OCI-LY3 (cell line): ENCODE data around the gene ZFPL1.

Experiments used
- H2AFZ ChIP-seq: fragments of 200-600, 300-600 bp; shearing (Covaris generic); 2 replicates; pipeline ENCODE4 v1.6.0; 2014; ENCODE audit warnings: antibody characterized with exemption, low read depth, low read length
- H3K27ac ChIP-seq: fragments of 200-600, 300-600 bp; sonication (generic); 2 replicates; pipeline ENCODE4 v1.5.1; 2014; ENCODE audit warnings: mild to moderate bottlenecking, low read length, moderate library complexity, mixed read lengths
- H3K27me3 ChIP-seq: fragments of 200-600, 300-600 bp; sonication (generic); 2 replicates; pipeline ENCODE4 v1.6.1; 2014; ENCODE audit warnings: low read depth, low read length, mixed read lengths
- H3K36me3 ChIP-seq: fragments of 200-600, 300-600 bp; sonication (generic); replicated peaks from 2 replicates; pipeline ENCODE3; 2014; ENCODE audit warnings: low read depth, low read length, mixed read lengths
- H3K4me1 ChIP-seq: fragments of 300-600, 200-600 bp; sonication (generic); 2 replicates; pipeline ENCODE4 v1.6.1; 2014; ENCODE audit warnings: low read length, mixed read lengths
- H3K4me2 ChIP-seq: fragments of 200-600, 300-600 bp; sonication (generic); 2 replicates; pipeline ENCODE4 v1.6.1; 2014; ENCODE audit warnings: low read length, mixed read lengths
- H3K4me3 ChIP-seq: fragments of 300-600, 200-600 bp; sonication (generic); 2 replicates; pipeline ENCODE4 v1.5.1; 2014; ENCODE audit warnings: antibody characterized with exemption, mild to moderate bottlenecking, low read length, moderate library complexity
- H3K79me2 ChIP-seq: fragments of 300-600, 200-600 bp; shearing (Covaris generic); 2 replicates; pipeline ENCODE4 v1.6.1; 2014; ENCODE audit warnings: mild to moderate bottlenecking, low read length, mixed read lengths
- H3K9ac ChIP-seq: fragments of 300-600, 200-600 bp; shearing (Covaris generic); 2 replicates; pipeline ENCODE4 v1.6.0; 2014; ENCODE audit warnings: mild to moderate bottlenecking, low read length, moderate library complexity
- H3K9me3 ChIP-seq: fragments of 200-600, 300-600 bp; shearing (Covaris generic); 2 replicates; pipeline ENCODE4 v1.6.1; 2014; ENCODE audit warnings: low read length, mixed read lengths; ENCODE audit not compliant: insufficient read depth
- H4K20me1 ChIP-seq: fragments of 200-600, 300-600 bp; sonication (generic); 2 replicates; pipeline ENCODE4 v1.6.1; 2016; ENCODE audit warnings: low read length, mixed read lengths; ENCODE audit not compliant: insufficient read depth
- CTCF ChIP-seq: fragments of 200-600, 300-600 bp; sonication (generic); IDR thresholded peaks from 2 replicates; pipeline ENCODE4 v1.5.1; 2014; ENCODE audit warnings: antibody characterized with exemption, low read length, low read depth
- EZH2phosphoT487 ChIP-seq: fragments of 200-600 bp; shearing (Covaris generic); IDR thresholded peaks from 2 replicates; pipeline ENCODE4 v1.6.1; 2018; ENCODE audit warnings: antibody characterized with exemption, mixed run types, low read depth

The ZFPL1 gene

GRCh38 chr11:65090628-65091027, 6.6 kb downstream of the ZFPL1 start:
- peaks cover 20% of the 10 kb centered on the region for H3K36me3 ChIP-seq
- TF ChIP-seq EZH2phosphoT487 (no peak), CTCF (no peak)
- H3K79me2 ChIP-seq: peaks cover 3% of the 10 kb centered on the region
- no peaks in the 10 kb centered on the region for H3K27me3 ChIP-seq
- no peaks in the 10 kb centered on the region for H3K9me3 ChIP-seq
- peaks cover 12% of the 10 kb centered on the region for H3K4me1 ChIP-seq
- no peak overlapping the region for H2AFZ ChIP-seq
- H3K9ac ChIP-seq: no peak overlapping the region
- no peak overlapping the region for H3K27ac ChIP-seq
- no peak overlapping the region for H3K4me3 ChIP-seq
- no peaks in the 10 kb centered on the region for H4K20me1 ChIP-seq
- H3K4me2 ChIP-seq: no peak overlapping the region

- H2AFZ ChIP-seq: peak overlapping the region; percentile 100
- H3K9me3 ChIP-seq: no peaks in the 10 kb centered on the region
- no peak for TF ChIP-seq CTCF
- no peak for TF ChIP-seq EZH2phosphoT487
- H4K20me1 ChIP-seq: peaks cover 3% of the 10 kb centered on the region; the same call in 1 of the 2 replicates
- peak overlapping the region; percentile 58; the same call in 1 of the 2 replicates for H3K9ac ChIP-seq
- H3K27ac ChIP-seq: peak overlapping the region; percentile 74
- peak overlapping the region; percentile 87 for H3K4me3 ChIP-seq
- H3K4me2 ChIP-seq: peak overlapping the region; percentile 91
- peaks cover 21% of the 10 kb centered on the region for H3K4me1 ChIP-seq
- H3K27me3 ChIP-seq: no peaks in the 10 kb centered on the region
- H3K79me2 ChIP-seq: peaks cover 27% of the 10 kb centered on the region
- H3K36me3 ChIP-seq: peaks cover 8% of the 10 kb centered on the region
Observed at GRCh38 chr11:65095427-65095826, 11.4 kb downstream of the ZFPL1 start.

- Histone ChIP-seq H3K4me1 (peaks cover 21% of the 10 kb centered on the region), H3K36me3 (peaks cover 8% of the 10 kb centered on the region), H3K27me3 (no peaks in the 10 kb centered on the region), H2AFZ (peak within 1 kb of the TSS; percentile 100), H3K4me3 (peak within 1 kb of the TSS; percentile 87), H3K9me3 (no peaks in the 10 kb centered on the region), H3K9ac (peak within 1 kb of the TSS; percentile 86), H3K79me2 (peaks cover 27% of the 10 kb centered on the region), H3K4me2 (peak within 1 kb of the TSS; percentile 91), H4K20me1 (peaks cover 3% of the 10 kb centered on the region; the same call in 1 of the 2 replicates), H3K27ac (peak within 1 kb of the TSS; percentile 74)
- TF ChIP-seq CTCF: no peak
- no peak for TF ChIP-seq EZH2phosphoT487
Observed at GRCh38 chr11:65095974-65096806, 12.2 kb downstream of the ZFPL1 start, which contains the start of gene VPS51. TSS of gene VPS51 (plus strand) at chr11:65096214. CDS start at chr11:65096251, 37 bp downstream.

GRCh38 chr11:65096926-65097325, 12.9 kb downstream of the ZFPL1 start:
- H3K27me3 ChIP-seq: no peaks in the 10 kb centered on the region
- peaks cover 21% of the 10 kb centered on the region for H3K4me1 ChIP-seq
- H3K4me2 ChIP-seq: peak overlapping the region; percentile 91
- H4K20me1 ChIP-seq: peaks cover 3% of the 10 kb centered on the region; the same call in 1 of the 2 replicates
- H2AFZ ChIP-seq: no peak overlapping the region
- no peaks in the 10 kb centered on the region for H3K9me3 ChIP-seq
- H3K9ac ChIP-seq: peak overlapping the region; percentile 86
- H3K79me2 ChIP-seq: peaks cover 27% of the 10 kb centered on the region
- peak overlapping the region; percentile 87 for H3K4me3 ChIP-seq
- peaks cover 8% of the 10 kb centered on the region for H3K36me3 ChIP-seq
- TF ChIP-seq EZH2phosphoT487: no peak
- no peak for TF ChIP-seq CTCF
- H3K27ac ChIP-seq: no peak overlapping the region
